SK-N-MC (cell line): ENCODE results near the gene TRNT1.

Source experiments
- DNase-seq: peaks from one replicate; pipeline ENCODE4 v3.0.0-alpha.2; 2011; ENCODE audit warnings: low read depth, low spot score
- H3K27ac ChIP-seq: fragments of 200-600 bp; sonication (generic); 2 replicates; pipeline ENCODE4 v1.5.1; 2016; ENCODE audit warnings: mixed run types
- H3K36me3 ChIP-seq: fragments of 200-600 bp; sonication (generic); 2 replicates; pipeline ENCODE4 v1.6.1; 2017; ENCODE audit warnings: antibody characterized with exemption, low read length, mixed read lengths; ENCODE audit not compliant: insufficient read depth
- H3K4me3 ChIP-seq: fragments of 200-600 bp; sonication (generic); 2 replicates; pipeline ENCODE4 v1.5.1; 2016
- H3K9ac ChIP-seq: fragments of 200-600 bp; sonication (generic); 2 replicates; pipeline ENCODE4 v1.8.0; 2017; ENCODE audit warnings: mixed run types, mixed read lengths; ENCODE audit not compliant: insufficient read length
- H3K9me3 ChIP-seq: fragments of 200-600 bp; sonication (generic); 2 replicates; pipeline ENCODE4 v1.6.1; 2017; ENCODE audit warnings: low read depth, mild to moderate bottlenecking, antibody characterized with exemption, low read length, moderate library complexity, mixed read lengths
- EZH2 ChIP-seq: fragments of 200-600 bp; sonication (generic); IDR thresholded peaks from one replicate; pipeline ENCODE4 v1.6.1; 2017; ENCODE audit warnings: antibody characterized with exemption
- FOXP2 ChIP-seq: optimal IDR thresholded peaks from 2 replicates; pipeline ENCODE3; 2011; ENCODE audit warnings: mild to moderate bottlenecking, moderate library complexity; ENCODE audit not compliant: insufficient read depth; ENCODE audit errors: extremely low read length, control extremely low read depth
- POLR2AphosphoS5 ChIP-seq: IDR thresholded peaks from 2 replicates; pipeline ENCODE4 v1.6.1; 2012; ENCODE audit warnings: mild to moderate bottlenecking, low read depth, low read length, borderline replicate concordance

TRNT1 gene

GRCh38 chr3:3087716-3088465 lies 38.8 kb upstream of the TRNT1 start:
- TF ChIP-seq EZH2 (no peak), POLR2AphosphoS5 (no peak), FOXP2 (no peak)
- no peak overlapping the region for H3K4me3 ChIP-seq
- no peaks in the 10 kb centered on the region for H3K9me3 ChIP-seq
- no peak for DNase-seq
- no peaks in the 10 kb centered on the region for H3K36me3 ChIP-seq
- no peak overlapping the region for H3K27ac ChIP-seq
- H3K9ac ChIP-seq, result no peak overlapping the region

GRCh38 chr3:3089017-3089416 lies 37.7 kb upstream of the TRNT1 start:
- Histone ChIP-seq H3K27ac (no peak overlapping the region), H3K36me3 (no peaks in the 10 kb centered on the region), H3K9ac (no peak overlapping the region), H3K9me3 (no peaks in the 10 kb centered on the region), H3K4me3 (no peak overlapping the region)
- no peak for TF ChIP-seq FOXP2
- no peak for TF ChIP-seq EZH2
- no peak for TF ChIP-seq POLR2AphosphoS5
- DNase-seq, result no peak

GRCh38 chr3:3097958-3098357 lies 28.8 kb upstream of the TRNT1 start:
- Histone ChIP-seq H3K36me3 (no peaks in the 10 kb centered on the region), H3K9me3 (no peaks in the 10 kb centered on the region), H3K9ac (no peak overlapping the region), H3K4me3 (no peak overlapping the region), H3K27ac (no peak overlapping the region)
- TF ChIP-seq EZH2, result no peak
- no peak for DNase-seq

- H3K9ac ChIP-seq, result no peak overlapping the region
- no peak overlapping the region for H3K4me3 ChIP-seq
- no peak for DNase-seq
- H3K27ac ChIP-seq, result no peak overlapping the region
- no peaks in the 10 kb centered on the region for H3K9me3 ChIP-seq
- H3K36me3 ChIP-seq, result no peaks in the 10 kb centered on the region
- TF ChIP-seq FOXP2 (no peak), POLR2AphosphoS5 (no peak), EZH2 (no peak)
Observed at GRCh38 chr3:3101660-3102458, 24.9 kb upstream of the TRNT1 start.

GRCh38 chr3:3102751-3103150 lies 24.0 kb upstream of the TRNT1 start:
- H3K27ac ChIP-seq, result no peak overlapping the region
- no peak overlapping the region for H3K4me3 ChIP-seq
- no peak for DNase-seq

GRCh38 chr3:3105246-3105645 lies 21.5 kb upstream of the TRNT1 start:
- no peaks in the 10 kb centered on the region for H3K9me3 ChIP-seq
- no peak for DNase-seq
- H3K36me3 ChIP-seq, result no peaks in the 10 kb centered on the region
- no peak overlapping the region for H3K4me3 ChIP-seq
- TF ChIP-seq POLR2AphosphoS5 (no peak), FOXP2 (no peak), EZH2 (no peak)
- no peak overlapping the region for H3K27ac ChIP-seq
- H3K9ac ChIP-seq, result no peak overlapping the region

More at GRCh38 chr3:3102751-3103150, 24.0 kb upstream of the TRNT1 start:
- H3K9me3 ChIP-seq, result no peaks in the 10 kb centered on the region
- H3K36me3 ChIP-seq, result no peaks in the 10 kb centered on the region
- TF ChIP-seq POLR2AphosphoS5 (no peak), FOXP2 (no peak), EZH2 (no peak)
- H3K9ac ChIP-seq, result no peak overlapping the region

GRCh38 chr3:3105815-3106214 lies 20.9 kb upstream of the TRNT1 start:
- Histone ChIP-seq H3K9ac (no peak overlapping the region), H3K9me3 (no peaks in the 10 kb centered on the region), H3K4me3 (no peak overlapping the region), H3K27ac (no peak overlapping the region), H3K36me3 (no peaks in the 10 kb centered on the region)
- DNase-seq, result no peak
- TF ChIP-seq FOXP2 (no peak), EZH2 (no peak), POLR2AphosphoS5 (no peak)

GRCh38 chr3:3107181-3107580 lies 19.6 kb upstream of the TRNT1 start:
- H3K36me3 ChIP-seq, result no peaks in the 10 kb centered on the region
- no peaks in the 10 kb centered on the region for H3K9me3 ChIP-seq
- no peak overlapping the region for H3K4me3 ChIP-seq
- TF ChIP-seq FOXP2, result no peak
- TF ChIP-seq POLR2AphosphoS5, result no peak
- TF ChIP-seq EZH2, result no peak
- H3K27ac ChIP-seq, result no peak overlapping the region
- no peak for DNase-seq
- no peak overlapping the region for H3K9ac ChIP-seq
